Measurements from ENCODE around the gene SAGE1.

DNA sequence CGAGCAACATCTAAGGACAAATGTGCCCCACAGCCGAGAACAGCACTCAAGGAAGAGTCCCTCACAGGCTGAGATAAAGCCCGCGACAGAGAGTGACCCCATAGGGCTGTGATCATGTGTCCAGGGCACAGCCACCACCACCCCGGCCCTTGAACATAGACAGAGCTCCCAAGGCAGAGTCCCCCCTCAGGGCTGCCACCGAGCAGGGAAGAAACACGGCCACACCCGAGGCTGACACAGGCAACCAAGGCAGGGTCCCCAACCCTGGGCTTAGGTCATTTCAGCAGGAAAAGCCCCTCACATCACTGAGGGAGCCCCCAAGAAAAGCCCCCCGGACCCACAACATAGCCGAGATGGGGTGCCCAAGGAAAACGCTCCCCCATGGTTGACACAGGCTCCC is 735 bp upstream of the SAGE1 start:
- TF ChIP-seq, protein P1, sequence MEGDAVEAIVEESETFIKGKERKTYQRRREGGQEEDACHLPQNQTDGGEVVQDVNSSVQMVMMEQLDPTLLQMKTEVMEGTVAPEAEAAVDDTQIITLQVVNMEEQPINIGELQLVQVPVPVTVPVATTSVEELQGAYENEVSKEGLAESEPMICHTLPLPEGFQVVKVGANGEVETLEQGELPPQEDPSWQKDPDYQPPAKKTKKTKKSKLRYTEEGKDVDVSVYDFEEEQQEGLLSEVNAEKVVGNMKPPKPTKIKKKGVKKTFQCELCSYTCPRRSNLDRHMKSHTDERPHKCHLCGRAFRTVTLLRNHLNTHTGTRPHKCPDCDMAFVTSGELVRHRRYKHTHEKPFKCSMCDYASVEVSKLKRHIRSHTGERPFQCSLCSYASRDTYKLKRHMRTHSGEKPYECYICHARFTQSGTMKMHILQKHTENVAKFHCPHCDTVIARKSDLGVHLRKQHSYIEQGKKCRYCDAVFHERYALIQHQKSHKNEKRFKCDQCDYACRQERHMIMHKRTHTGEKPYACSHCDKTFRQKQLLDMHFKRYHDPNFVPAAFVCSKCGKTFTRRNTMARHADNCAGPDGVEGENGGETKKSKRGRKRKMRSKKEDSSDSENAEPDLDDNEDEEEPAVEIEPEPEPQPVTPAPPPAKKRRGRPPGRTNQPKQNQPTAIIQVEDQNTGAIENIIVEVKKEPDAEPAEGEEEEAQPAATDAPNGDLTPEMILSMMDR (IDR thresholded peaks at IDR 0.05), result no peak
- no peak for TF ChIP-seq EZH2 (IDR thresholded peaks at IDR 0.05; ENCODE audit: borderline replicate concordance, insufficient read depth, low read depth, low read length, poor library complexity, severe bottlenecking)
